WERI-Rb-1 (cell line): ENCODE data around the gene CUX1.

Experiments used
- DNase-seq: peaks from one replicate; pipeline ENCODE4 v3.0.0-alpha.2; 2020
- H3K27ac ChIP-seq: fragments of 250-450 bp; sonication (Bioruptor Pico); 2 replicates; pipeline ENCODE4 v1.5.1; 2020; ENCODE audit warnings: mild to moderate bottlenecking, moderate library complexity
- H3K27me3 ChIP-seq: fragments of 250-450 bp; sonication (Bioruptor Pico); 2 replicates; pipeline ENCODE4 v1.5.1; 2021; ENCODE audit warnings: mild to moderate bottlenecking, low read depth, moderate library complexity; ENCODE audit not compliant: insufficient read depth, severe bottlenecking
- H3K36me3 ChIP-seq: fragments of 250-450 bp; sonication (Bioruptor Pico); 2 replicates; pipeline ENCODE4 v1.5.1; 2020; ENCODE audit warnings: mild to moderate bottlenecking, moderate library complexity
- H3K4me3 ChIP-seq: 2 replicates; pipeline ENCODE4 v1.5.1; 2011; ENCODE audit warnings: low read depth, mild to moderate bottlenecking, control low read depth, low read length
- H3K9me3 ChIP-seq: fragments of 250-450 bp; sonication (Bioruptor Pico); 2 replicates; pipeline ENCODE4 v1.5.1; 2021; ENCODE audit warnings: mild to moderate bottlenecking, moderate library complexity; ENCODE audit not compliant: severe bottlenecking
- CTCF ChIP-seq: IDR thresholded peaks from 2 replicates; pipeline ENCODE4 v1.5.1; 2011; ENCODE audit warnings: low read depth, mild to moderate bottlenecking, control low read depth, inconsistent platforms, low read length

Gene CUX1

GRCh38 chr7:101942603-101943210 is 125.3 kb downstream of the CUX1 start:
- TF ChIP-seq CTCF: no peak
- H3K9me3 ChIP-seq: no peaks in the 10 kb centered on the region
- no peak overlapping the region for H3K27ac ChIP-seq
- H3K36me3 ChIP-seq: peaks cover 3% of the 10 kb centered on the region; the same call in 1 of the 2 replicates
- no peak overlapping the region for H3K4me3 ChIP-seq
- H3K27me3 ChIP-seq: no peaks in the 10 kb centered on the region
- DNase-seq: no peak

- Histone ChIP-seq H3K27ac (no peak overlapping the region), H3K27me3 (no peaks in the 10 kb centered on the region)
Measured at GRCh38 chr7:101943306-101943705, 125.9 kb downstream of the CUX1 start.

GRCh38 chr7:101943889-101944600 is 126.6 kb downstream of the CUX1 start:
- Histone ChIP-seq H3K9me3 (no peaks in the 10 kb centered on the region), H3K27me3 (no peaks in the 10 kb centered on the region), H3K27ac (no peak overlapping the region), H3K36me3 (no peaks in the 10 kb centered on the region), H3K4me3 (no peak overlapping the region)
- no peak for TF ChIP-seq CTCF
- DNase-seq: no peak

More at GRCh38 chr7:101943306-101943705, 125.9 kb downstream of the CUX1 start:
- Histone ChIP-seq H3K36me3 (peaks cover 1% of the 10 kb centered on the region; the same call in 1 of the 2 replicates), H3K4me3 (no peak overlapping the region), H3K9me3 (no peaks in the 10 kb centered on the region)
- TF ChIP-seq CTCF: no peak
- no peak for DNase-seq

- H3K27ac ChIP-seq: no peak overlapping the region
- no peak overlapping the region for H3K4me3 ChIP-seq
- no peaks in the 10 kb centered on the region for H3K27me3 ChIP-seq
- TF ChIP-seq CTCF: no peak
- no peaks in the 10 kb centered on the region for H3K36me3 ChIP-seq
- H3K9me3 ChIP-seq: no peaks in the 10 kb centered on the region
- DNase-seq: no peak
Measured at GRCh38 chr7:101944611-101945010, 127.2 kb downstream of the CUX1 start.

- no peak overlapping the region for H3K4me3 ChIP-seq
- H3K36me3 ChIP-seq: no peaks in the 10 kb centered on the region
- DNase-seq: no peak
- no peaks in the 10 kb centered on the region for H3K27me3 ChIP-seq
- H3K9me3 ChIP-seq: no peaks in the 10 kb centered on the region
- no peak for TF ChIP-seq CTCF
- no peak overlapping the region for H3K27ac ChIP-seq
Measured at GRCh38 chr7:101945034-101945758, 127.8 kb downstream of the CUX1 start.
